GM19372 (cell line): Measurements from ENCODE around the gene ERLEC1.
A peak's percentile ranks its signal among the peaks of the same experiment; 100 is the strongest.
"Not testable (repeated sequence)": the region's sequence is repeated elsewhere in the genome, so short reads cannot be mapped to it uniquely, and the experiment has no call there.

Source experiments
- ATAC-seq: cut with Tn5 transposase; IDR thresholded peaks from one replicate; pipeline ENCODE4 v1.9.1; 2021; ENCODE audit warnings: mild to moderate bottlenecking, low read depth, moderate library complexity; ENCODE audit not compliant: unreplicated experiment

The ERLEC1 gene

DNA sequence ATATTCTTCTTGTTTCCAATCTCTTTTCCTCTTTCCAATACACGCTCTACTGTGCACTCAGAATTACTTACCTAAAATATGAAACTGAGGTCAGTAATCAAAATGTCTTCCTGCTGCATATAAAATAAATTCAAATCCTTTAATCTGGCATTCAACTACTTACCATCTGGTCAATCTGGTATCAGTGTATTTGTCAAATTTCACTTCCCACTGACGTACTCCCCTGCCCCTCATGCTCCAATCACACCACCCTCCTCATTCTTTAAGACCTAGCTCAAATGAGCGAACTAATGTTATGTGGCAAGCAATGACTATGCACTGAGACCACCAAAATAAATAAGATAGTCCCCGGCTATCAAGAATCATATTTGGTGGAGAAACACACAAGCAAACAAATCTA, 6.8 kb upstream of the ERLEC1 start:
- no peak for ATAC-seq

DNA sequence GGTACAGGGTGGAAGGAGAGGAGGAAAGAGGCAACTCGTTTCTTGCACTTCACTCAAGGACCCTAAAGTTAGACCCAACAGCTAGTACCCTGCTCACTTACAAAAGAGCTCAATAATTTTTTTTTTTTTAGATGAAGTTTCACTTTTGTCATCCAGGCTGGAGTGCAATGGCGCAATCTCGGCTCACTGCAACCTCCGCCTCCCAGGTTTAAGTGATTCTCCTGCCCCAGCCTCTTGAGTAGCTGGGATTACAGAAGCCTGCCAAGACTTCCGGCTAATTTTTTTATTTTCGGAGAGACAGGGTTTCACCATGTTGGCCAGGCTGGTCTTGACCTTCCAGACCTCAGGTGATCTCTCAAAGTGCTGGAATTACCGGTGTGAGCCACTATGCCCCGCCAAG, 4.2 kb upstream of the ERLEC1 start:
- no peak for ATAC-seq

DNA sequence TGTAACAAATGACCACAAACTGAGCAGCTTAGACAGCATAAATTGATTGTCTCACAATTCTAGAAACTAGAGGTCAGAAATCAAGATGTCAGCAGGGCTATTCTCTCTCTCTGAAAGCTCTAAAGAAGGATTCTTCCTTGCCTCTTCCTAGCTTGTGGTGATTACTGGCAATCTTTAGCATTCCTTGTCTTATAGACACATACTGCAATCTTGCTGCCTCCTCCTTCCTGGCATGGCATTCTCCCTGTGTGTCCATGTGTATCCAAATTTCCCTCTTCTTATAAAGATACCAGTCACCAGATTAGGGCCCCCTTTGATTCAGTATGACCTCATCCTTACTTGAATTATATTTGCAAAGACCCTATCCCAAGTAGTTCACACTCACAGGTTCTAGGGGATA, 2.4 kb upstream of the ERLEC1 start:
- no peak for ATAC-seq

DNA sequence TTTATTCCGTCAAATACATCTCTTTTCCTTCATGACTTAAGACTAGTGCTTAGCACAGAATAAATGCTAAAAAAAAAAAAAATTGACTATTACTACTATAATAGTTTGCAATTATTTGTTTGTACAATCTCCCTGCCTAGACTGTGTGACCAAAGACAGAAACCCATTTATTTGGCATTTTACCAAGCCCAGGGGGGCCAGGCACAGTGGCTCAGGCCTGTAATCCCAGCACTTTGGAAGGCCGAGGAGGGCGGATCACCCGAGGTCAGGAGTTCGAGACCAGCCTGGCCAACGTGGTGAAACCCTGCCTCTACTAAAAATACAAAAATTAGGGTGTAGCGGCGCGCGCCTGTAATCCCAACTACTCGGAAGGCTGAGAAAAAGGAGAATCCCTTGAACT, 1.5 kb upstream of the ERLEC1 start:
- no peak for ATAC-seq

DNA sequence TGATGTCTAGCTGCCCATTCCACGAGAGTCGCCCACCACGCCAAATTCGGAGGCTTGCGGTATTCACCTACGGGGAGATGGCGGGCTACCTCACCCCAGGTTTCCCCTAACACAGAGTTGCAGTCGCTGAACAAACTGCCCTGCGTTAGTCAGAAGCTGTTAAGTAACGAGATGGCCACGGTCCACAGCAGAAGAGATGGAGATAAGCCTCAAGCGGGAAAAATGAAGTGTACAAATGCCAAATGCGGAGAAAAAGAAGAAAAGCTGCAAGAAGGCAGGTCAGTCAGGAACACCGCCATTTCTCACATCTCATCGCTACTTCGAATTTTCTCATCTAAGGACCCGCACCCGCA, 516 bp upstream of the ERLEC1 start:
- ATAC-seq, result peak; percentile 10

DNA sequence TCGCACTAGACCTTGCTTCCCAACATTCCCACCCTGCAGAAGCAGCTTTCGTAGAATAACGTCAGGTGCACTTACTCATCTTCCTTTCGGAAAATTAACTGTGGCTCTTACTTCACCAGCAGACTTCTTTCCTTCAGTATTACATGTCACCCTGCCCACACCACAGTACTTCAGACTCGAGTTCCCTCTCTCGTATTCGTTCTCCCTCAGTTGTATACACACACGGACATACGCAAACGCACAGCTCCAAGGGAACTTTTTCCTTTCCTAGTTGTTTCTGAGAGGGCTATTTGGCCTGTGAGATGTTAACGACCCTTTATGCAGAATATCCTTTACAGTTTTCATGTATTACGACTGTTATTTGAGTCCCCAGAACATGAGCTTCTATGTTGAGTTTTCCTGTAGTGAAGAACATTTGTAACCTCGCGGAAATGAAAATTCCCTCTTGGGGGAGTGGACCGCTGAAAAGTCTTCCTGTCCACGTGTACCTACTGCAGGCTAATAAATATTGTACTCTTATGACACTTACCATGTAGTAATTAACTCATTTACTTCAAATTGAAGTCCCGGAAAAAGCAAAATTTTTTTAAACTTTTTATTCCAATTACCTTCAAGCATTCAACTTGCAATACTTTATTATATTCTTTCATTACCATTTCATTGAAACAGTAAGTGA, 908 bp downstream of the ERLEC1 start:
- ATAC-seq, result no peak

DNA sequence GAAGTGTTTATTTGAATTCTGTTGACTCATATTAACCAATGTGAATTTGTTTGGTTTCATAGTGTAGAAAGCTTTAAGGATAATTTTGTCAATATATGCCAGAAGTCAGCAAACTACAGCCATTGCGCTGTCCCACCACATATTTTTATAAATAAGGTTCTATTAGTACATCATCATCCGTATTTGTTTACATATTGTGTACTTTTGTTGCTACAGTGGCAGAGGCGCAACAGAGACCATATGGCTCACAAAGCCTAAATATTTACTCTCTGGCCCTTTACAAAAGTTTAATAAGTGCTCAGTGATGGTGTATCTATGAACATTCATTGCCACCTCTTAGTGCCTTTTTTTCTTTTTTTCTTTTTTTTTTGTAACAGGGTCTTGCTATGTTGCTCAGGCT, 6.4 kb downstream of the ERLEC1 start:
- ATAC-seq, result no peak

DNA sequence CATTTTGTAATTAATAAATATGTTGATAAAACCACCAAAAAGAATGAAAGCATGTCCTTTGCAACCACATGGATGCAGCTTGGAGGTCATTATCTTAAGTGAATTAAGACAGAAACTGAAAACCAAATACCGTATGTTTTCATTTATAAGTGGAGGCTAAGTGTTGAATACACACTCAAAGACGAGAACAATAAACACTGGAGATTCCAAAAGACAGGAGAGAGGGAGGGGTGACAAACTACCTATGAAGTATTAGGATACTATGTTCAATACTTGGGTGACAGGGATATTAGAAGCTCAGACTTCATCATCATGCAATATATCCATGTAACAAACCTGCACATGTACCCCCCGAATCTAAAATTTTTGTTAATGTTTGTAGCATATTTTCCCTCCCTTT, 7.0 kb downstream of the ERLEC1 start:
- ATAC-seq, result no peak

DNA sequence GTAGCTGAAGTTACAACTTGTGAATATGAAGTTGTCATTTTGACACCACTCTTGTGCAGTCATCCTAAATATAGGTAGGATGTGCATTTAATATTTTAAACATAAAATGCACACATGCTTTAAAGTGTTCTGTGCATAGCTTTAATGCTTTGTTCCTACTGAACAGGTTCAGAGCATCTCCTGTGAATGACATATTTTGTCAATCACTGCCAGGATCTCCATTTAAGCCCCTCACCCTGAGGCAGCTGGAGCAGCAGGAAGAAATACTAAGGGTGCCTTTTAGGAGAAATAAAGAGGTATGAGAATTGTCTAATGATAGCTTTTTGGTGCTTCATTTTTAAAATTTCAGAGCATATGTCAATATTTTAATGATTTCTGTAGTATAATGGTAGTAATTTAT, 14.7 kb downstream of the ERLEC1 start:
- ATAC-seq, result no peak

DNA sequence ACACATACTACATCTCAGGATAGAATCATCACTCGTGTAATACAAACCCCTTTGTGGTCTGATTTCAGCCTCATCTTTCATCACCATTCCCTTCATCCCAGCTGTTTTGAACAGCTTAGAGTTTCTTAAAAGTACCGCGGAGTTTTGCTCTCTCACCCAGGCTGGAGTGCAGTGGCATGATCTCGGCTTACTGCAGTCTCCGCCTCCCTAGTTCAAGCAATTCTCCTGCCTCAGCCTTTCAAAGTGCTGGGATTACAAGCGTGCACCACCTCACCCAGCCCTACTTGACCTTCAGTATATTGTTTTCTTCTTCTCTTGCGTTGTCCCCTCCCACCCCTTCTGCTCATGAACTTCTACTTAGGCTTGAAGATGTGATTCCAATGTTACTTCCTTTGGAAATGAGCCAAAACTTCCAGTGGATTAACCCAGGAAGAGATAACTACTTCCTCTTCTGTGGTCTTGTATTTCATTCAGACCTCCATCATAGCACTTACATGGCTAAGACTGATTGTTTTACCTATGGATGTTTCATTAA, 15.8 kb downstream of the ERLEC1 start:
- no peak for ATAC-seq

DNA sequence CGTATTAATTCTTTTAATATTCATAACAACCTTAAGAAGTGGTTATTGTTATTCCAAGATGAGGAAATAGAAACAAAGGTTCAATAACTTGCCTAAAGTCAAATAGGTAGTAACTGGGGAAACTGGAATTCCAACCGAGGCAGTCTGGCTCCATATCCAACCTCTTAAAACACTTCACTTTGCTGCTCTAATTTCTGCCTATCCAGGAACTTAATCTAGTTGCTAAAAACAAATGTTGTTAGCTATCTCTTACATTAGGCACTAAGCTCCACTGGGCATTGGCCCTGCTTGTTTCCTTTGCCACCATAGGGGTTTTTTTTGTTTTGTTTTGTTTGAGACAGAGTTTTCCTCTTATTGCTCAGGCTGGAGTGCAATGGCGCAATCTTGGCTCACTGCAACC, 24.8 kb downstream of the ERLEC1 start:
- no peak for ATAC-seq

DNA sequence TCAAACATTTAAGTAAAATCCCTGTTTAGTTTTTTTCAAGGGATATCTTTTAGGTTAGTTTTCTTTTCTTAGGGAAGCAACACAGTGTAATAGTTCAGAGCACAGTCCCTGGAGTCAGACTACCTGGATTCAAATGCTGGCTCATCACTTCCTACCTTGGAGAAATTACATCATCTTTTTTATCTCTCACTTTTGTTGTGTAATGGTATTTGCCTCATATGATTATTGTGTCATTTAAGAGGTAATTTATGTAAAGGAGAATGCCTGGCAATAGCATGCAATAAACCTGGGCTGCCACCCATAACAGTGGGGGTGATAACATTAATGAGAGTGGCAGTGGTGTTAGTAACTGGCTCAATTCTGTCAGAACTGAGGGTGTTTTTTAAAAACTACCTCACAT, 26.3 kb downstream of the ERLEC1 start:
- ATAC-seq, result no peak

DNA sequence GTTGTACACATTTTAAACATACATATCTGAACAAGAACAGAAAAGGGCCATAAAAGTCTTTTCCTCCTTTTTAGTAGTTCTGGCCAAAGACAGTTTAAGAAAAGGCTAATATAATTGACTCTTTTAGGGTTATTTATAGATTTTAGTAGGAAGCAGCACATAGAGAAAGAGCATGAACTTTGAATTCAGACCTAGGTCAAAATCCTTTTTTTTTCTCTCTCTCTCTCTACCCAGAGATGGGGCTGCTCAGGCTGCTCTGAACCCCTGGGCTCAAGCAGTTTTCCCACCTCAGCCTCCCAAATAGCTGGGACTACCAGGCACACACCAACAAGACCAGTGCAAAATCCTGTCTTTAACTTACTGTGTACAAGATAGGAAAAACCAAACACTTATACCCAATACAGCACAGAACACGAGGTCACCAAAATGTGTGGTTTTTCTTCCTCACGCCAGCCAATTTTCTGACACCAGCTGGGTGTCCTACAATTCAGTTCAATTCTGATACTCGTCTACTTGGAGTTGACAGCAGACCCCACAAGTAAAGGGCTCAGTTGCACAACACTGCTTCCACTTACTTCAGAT, 32.1 kb downstream of the ERLEC1 start:
- no peak for ATAC-seq

DNA sequence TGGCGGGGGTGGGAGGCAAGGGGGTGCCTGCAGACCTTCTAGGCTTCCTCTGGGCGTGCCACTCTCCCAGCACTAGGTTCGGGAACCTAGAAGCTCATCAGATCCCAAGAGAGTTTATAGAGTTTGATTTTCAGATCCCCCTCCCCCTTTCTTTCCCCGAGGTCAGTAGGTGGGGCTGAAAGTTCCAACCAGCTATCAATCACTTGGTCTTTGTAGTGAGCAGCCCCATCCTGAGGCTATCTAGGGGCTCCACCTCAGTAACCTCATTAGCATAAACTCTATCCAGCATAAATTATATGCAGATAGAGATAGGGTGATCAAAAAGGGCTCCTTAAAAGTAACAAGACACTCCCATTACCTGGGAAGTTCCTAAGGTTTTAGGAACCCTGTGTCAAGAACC, 32.8 kb downstream of the ERLEC1 start:
- no peak for ATAC-seq

DNA sequence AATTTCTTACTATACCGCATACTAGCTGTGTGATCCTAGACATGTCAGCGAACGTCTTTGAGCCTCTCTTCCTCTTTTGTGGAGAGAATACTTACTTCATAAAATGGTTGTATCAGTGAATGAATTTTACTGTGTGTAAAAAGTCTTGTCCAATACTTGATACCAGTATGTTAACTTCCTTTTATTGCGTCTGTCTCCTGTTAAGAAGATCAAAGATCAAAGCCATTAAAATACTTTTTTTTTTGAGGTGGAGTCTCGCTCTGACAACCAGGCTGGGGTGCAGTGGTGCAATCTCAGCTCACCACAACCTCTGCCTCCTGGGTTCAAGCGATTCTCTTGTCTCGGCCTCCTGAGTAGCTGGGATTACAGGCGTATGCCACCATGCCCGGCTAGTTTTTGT, 33.2 kb downstream of the ERLEC1 start:
- ATAC-seq, result no peak

DNA sequence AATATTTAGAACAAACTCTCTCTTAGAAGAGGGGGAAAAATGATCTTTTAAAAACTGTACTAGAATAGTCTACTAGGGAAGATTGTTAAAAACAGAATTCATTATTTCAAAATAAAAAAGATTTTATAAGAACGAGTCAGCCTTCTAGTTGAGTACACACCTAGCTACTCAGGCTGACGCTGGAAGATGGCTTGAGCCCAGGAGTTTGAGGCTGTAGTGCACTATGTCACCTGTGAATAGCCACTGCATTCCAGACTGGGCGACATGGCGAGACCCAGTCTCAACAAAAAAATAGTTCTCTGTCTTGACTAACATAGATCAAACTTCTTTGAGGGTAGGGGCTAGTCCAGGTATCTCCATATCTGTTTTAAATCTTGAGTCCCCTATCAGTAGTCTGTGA, 33.9 kb downstream of the ERLEC1 start:
- ATAC-seq, result no peak

DNA sequence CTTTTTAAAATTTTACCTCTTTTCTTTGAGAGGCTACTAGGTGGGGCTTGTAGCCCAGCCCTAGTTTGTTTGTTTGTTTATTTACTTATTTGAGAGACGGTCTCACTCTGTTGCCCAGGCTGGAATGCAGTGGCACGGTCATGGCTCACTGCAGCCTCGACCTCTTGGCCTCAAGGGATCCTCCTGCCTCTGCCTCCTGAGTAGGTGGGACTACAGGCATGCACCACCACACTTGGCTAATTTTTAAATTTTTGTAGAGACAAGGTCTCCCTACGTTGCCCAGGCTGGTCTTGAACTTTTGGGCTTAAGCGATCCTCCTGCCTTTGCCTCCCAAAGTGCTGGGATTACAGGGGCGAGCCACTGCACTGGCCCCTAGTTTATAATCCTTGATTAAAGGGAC, 35.0 kb downstream of the ERLEC1 start:
- no peak for ATAC-seq

DNA sequence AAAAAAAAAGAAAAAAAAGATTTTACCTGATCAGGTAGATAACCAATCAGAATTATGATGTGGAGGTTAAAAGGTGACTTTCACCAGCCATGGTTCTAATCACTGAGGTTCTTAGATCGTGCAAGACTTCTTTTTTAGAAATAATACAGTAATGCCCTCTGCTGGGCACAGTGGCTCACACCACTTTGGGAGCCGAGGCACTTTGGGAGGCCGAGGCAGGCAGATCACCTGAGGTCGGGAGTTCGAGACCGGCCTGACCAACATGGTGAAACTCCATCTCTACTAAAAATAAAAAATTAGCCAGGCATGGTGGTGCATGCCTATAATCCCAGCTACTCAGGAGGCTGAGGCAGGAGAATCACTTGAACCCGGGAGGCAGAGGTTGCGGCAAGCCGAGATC, 36.8 kb downstream of the ERLEC1 start:
- ATAC-seq, result not testable (repeated sequence)

DNA sequence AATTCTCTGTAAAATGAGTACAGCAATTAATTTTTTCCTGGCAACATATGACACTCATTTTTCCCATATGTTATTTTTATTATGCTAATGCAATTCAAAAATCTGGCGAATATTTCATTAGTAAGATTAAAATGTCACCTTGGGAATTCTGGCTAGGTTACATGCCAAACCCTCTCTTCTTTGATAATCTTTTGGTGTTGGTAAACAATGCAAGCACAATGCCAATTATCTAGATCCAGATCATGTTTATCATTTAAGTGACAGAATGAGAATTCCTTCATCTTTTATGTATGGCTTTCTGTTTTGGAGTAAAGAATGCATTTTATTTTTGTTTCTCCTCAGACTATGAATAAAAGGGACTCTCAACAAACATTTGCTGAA, 39.2 kb downstream of the ERLEC1 start:
- ATAC-seq, result no peak

DNA sequence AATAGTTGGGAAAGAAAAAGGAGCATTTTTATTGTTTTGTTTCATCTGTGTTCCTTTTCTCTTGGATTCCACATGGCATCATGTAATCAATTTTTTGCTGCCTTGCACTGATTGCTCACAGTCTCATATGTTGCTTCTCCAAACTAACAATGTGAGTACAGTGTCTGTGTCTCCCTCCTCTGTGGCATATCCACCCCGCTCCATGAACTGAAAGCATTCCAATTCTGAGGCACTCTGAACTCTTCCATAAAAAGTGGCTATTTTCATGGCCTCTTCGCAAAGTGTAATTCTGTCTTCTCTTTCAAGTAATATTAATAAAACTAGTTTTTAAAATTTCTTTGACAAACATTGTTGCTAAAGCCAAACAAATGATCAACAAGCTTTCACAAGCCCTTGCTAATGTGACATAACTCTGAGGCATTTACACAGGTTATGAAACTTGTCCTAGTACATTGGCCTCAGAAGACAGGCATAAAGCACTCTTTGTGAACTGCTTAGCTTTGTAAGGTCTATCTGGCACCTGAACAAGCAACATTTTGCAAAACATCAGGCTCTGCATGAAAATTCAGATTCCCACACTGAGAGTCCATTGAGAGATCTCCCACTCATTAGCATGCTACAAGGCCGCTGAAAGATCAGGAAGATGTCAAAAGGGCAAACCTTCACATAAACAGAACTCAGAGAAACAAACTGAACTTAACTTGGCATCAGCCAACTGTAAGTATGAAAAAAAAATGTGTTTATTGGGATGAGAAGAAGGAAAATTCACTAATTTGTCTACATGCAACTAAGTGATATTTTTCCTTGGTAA, 39.9 kb downstream of the ERLEC1 start:
- no peak for ATAC-seq

DNA sequence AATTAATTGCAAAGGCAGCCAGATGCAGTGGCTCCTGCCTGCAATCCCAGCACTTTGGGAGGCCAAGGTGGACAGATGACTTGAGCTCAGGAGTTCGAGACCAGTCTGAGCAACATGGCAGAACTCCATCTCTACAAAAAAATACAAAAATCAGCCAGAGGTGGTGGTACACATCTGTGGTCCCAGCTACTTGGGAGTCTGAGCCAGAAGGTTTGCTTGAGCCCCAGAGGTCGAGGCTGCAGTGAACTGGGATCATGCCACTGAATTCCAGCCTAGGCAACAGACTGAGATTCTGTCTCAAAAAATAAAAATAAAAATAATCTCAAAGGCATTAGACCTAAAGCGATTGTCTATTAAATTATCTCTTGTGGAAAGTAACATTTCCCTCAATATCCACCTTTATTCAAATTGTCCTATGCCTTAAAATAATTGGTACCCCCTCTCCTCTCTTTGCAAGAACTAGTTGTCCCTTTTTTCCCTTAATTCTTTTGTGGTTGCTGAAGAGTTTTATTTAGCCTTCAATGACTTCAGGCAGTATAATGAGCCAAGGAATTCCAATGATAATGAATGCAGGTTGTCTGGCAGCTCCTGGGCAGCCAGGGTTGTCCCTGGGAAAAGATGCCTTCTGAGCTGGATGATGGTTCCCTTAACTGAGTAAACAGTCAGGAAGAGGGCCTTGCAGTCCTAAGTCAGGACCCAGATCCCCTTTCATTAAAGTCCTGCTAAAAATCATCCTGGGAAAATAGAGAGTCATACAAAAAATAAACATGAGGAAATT, 40.7 kb downstream of the ERLEC1 start:
- no peak for ATAC-seq
